Inflammatory macrophage (primary cell): Measurements from ENCODE around the gene TRIM61.
"Not testable (repeated sequence)": the region's sequence is repeated elsewhere in the genome, so short reads cannot be mapped to it uniquely, and the experiment has no call there.

Source experiments
- DNase-seq, 2 donors: peaks; one replicate each; pipeline ENCODE4 v3.0.0-alpha.2; 2020 to 2022
- total RNA-seq, 18 experiments: gene quantifications; one replicate each; lab custom pipeline; 2026; ENCODE audit warnings: mixed read lengths in 6 of 18, inconsistent platforms in 2 of 18; lab: John Stamatoyannopoulos, UW

The TRIM61 gene
- 0 to 0.72 (median 0.29) reads per million in 18 experiments for total RNA-seq

- DNase-seq, result no peak
These were observed at the start of gene TRIM61 for GRCh38 chr4:164977243-164978164. Gene TRIM61 (minus strand): TSS chr4:164977657. CDS start chr4:164970002, 7,655 bp downstream.

GRCh38 chr4:165025782-165026181 is 48.3 kb upstream of the TRIM61 start:
- DNase-seq, result not testable (repeated sequence)

- not testable (repeated sequence) for DNase-seq
These were observed 42.5 kb upstream of the TRIM61 start for GRCh38 chr4:165019995-165020394.

- no peak for DNase-seq
These were observed 39.5 kb upstream of the TRIM61 start for GRCh38 chr4:165016971-165017370.

- no peak for DNase-seq
These were observed 36.2 kb upstream of the TRIM61 start for GRCh38 chr4:165013691-165014090.

- no peak for DNase-seq
These were observed 33.9 kb upstream of the TRIM61 start for GRCh38 chr4:165011403-165011802.

GRCh38 chr4:165010991-165011390 is 33.5 kb upstream of the TRIM61 start:
- no peak for DNase-seq

- no peak for DNase-seq
These were observed 33.0 kb upstream of the TRIM61 start for GRCh38 chr4:165010487-165010886.

- DNase-seq, result no peak
These were observed 32.2 kb upstream of the TRIM61 start for GRCh38 chr4:165009493-165010227.

- DNase-seq, result no peak
These were observed 29.4 kb upstream of the TRIM61 start for GRCh38 chr4:165006886-165007285.

- DNase-seq, result no peak
These were observed 29.0 kb upstream of the TRIM61 start for GRCh38 chr4:165006456-165006855.

GRCh38 chr4:165005352-165005925 is 28.0 kb upstream of the TRIM61 start:
- no peak for DNase-seq

GRCh38 chr4:165001957-165002356 is 24.5 kb upstream of the TRIM61 start:
- not testable (repeated sequence) for DNase-seq

- DNase-seq, result not testable (repeated sequence)
These were observed 21.1 kb upstream of the TRIM61 start for GRCh38 chr4:164998526-164999080.

GRCh38 chr4:164997941-164998340 is 20.5 kb upstream of the TRIM61 start:
- no peak for DNase-seq

- no peak for DNase-seq
These were observed 19.9 kb upstream of the TRIM61 start for GRCh38 chr4:164997324-164997723.

- not testable (repeated sequence) for DNase-seq
These were observed 18.7 kb upstream of the TRIM61 start for GRCh38 chr4:164996123-164996522.

- DNase-seq, result not testable (repeated sequence)
These were observed 13.3 kb upstream of the TRIM61 start for GRCh38 chr4:164990786-164991185.

- no peak for DNase-seq
These were observed 12.0 kb upstream of the TRIM61 start for GRCh38 chr4:164989471-164989870.

GRCh38 chr4:164971929-164972328 is 5.5 kb downstream of the TRIM61 start:
- not testable (repeated sequence) for DNase-seq

GRCh38 chr4:164959896-164960295 is 17.6 kb downstream of the TRIM61 start:
- no peak for DNase-seq

GRCh38 chr4:164959421-164959820 is 18.0 kb downstream of the TRIM61 start:
- DNase-seq, result not testable (repeated sequence)
